CD8-positive, alpha-beta memory T cell (primary cell): Measurements from ENCODE around the gene MRM2. TPM values are rescaled to one million over a fixed set of nuclear protein-coding genes. Genes with fewer than 3 reads are reported as not detected.

Experiments
- CTCF ChIA-PET: fragments of 350-600 bp; sonication (Branson Sonifier 250); formaldehyde crosslinking; loops from one replicate; lab custom pipeline; 2021; ENCODE audit warnings: antibody characterized with exemption; lab: Charles Lee
- POLR2A ChIA-PET: fragments of 350-600 bp; sonication (Branson Sonifier 250); formaldehyde crosslinking; loops from one replicate; lab custom pipeline; 2021; ENCODE audit warnings: antibody characterized with exemption; lab: Charles Lee
- DNase-seq, 5 donors: peaks; one replicate each; pipeline versions ENCODE4 v3.0.0 to v3.0.0-alpha.2; 2020 to 2022; ENCODE audit warnings: mixed read lengths in 1 of 5
- H3K27ac ChIP-seq: one replicate; pipeline ENCODE4 v1.7.0; 2013; ENCODE audit warnings: low read depth, mild to moderate bottlenecking, low read length, moderate library complexity
- H3K27me3 ChIP-seq: 2 replicates; pipeline ENCODE4 v1.7.0; 2013; ENCODE audit warnings: low read length, mild to moderate bottlenecking; ENCODE audit not compliant: insufficient read depth, poor library complexity, severe bottlenecking
- H3K36me3 ChIP-seq: 2 replicates; pipeline ENCODE4 v1.7.0; 2013; ENCODE audit warnings: mild to moderate bottlenecking, low read length, moderate library complexity; ENCODE audit not compliant: insufficient read depth
- H3K4me1 ChIP-seq: 2 replicates; pipeline ENCODE4 v1.7.0; 2013; ENCODE audit warnings: mild to moderate bottlenecking, low read length, moderate library complexity; ENCODE audit not compliant: insufficient read depth
- H3K4me3 ChIP-seq: 2 replicates; pipeline ENCODE4 v1.7.0; 2013; ENCODE audit warnings: mild to moderate bottlenecking, low read length
- H3K9me3 ChIP-seq: 2 replicates; pipeline ENCODE4 v1.7.0; 2013; ENCODE audit warnings: mild to moderate bottlenecking, low read length
- H3K27ac Mint-ChIP-seq, 8 donors: one replicate each; pipeline ENCODE4 v1.8.0; 2020 to 2021; ENCODE audit warnings: mixed read lengths in 8 of 8, mild to moderate bottlenecking in 6 of 8, inconsistent platforms in 3 of 8, moderate library complexity in 3 of 8
- H3K27me3 Mint-ChIP-seq, 2 donors: one replicate each; pipeline ENCODE4 v1.8.0; 2020 to 2021; ENCODE audit warnings: mixed read lengths in 2 of 2, mild to moderate bottlenecking in 1 of 2, moderate library complexity in 1 of 2
- H3K36me3 Mint-ChIP-seq, 3 donors: one replicate each; pipeline ENCODE4 v1.8.0; 2020 to 2021; ENCODE audit warnings: mixed read lengths in 3 of 3, inconsistent platforms in 1 of 3, mild to moderate bottlenecking in 1 of 3
- H3K4me1 Mint-ChIP-seq, 3 donors: one replicate each; pipeline ENCODE4 v1.8.0; 2020 to 2021; ENCODE audit warnings: mixed read lengths in 3 of 3, inconsistent platforms in 1 of 3, mild to moderate bottlenecking in 1 of 3
- H3K4me3 Mint-ChIP-seq, 7 donors: one replicate each; pipeline ENCODE4 v1.8.0; 2020 to 2021; ENCODE audit warnings: mixed read lengths in 7 of 7, mild to moderate bottlenecking in 6 of 7, moderate library complexity in 4 of 7, inconsistent platforms in 2 of 7
- H3K9me3 Mint-ChIP-seq, 5 donors: one replicate each; pipeline ENCODE4 v1.8.0; 2020 to 2022; ENCODE audit warnings: mixed read lengths in 5 of 5, mild to moderate bottlenecking in 3 of 5, moderate library complexity in 2 of 5, inconsistent platforms in 1 of 5
- polyA plus RNA-seq: library from polyadenylated mRNA; unstranded; fragments of 300-500 nt; fragmentation: Illumina TruSeq; gene quantifications from one replicate; pipeline ENCODE4 v1.2.3, GENCODE V29; 2021
- total RNA-seq, 2 experiments: library from RNA; stranded (reverse); gene quantifications; one replicate each; pipeline ENCODE4 v1.2.3, GENCODE V29; 2021

MRM2 gene
- total and polyA plus RNA-seq, 3 experiments from 2014 or later, result 35.6 to 54.2 (median 51.6) TPM

DNA sequence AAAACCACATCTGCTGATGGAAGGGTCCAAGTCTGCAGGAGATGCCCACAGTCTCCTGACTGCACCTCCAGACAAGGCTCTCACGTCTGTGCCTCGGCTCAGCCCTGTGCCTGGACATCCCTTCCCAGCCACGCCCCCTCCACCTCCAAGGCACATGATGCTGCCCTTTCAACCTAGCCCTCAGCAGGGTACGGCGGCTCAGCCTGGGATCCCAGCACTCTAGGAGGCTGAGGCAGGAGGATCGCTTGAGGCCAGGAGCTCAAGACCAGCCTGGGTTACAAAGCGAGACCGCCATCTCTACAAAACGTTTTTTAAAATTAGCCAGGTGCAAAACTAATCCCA is 23.6 kb downstream of the MRM2 start:
- Histone ChIP-seq H3K4me1 (no peaks in the 10 kb centered on the region), H3K9me3 (no peaks in the 10 kb centered on the region), H3K4me3 (no peak overlapping the region), H3K27me3 (no peaks in the 10 kb centered on the region), H3K27ac (no peak overlapping the region), H3K36me3 (peaks cover 3% of the 10 kb centered on the region)
- Mint-ChIP-seq H3K4me1 (peaks cover 4 to 8% (median 6%) of the 10 kb centered on the region in 3 donors), H3K27ac (peak overlapping the region in 1 of 8 donors; percentile 89), H3K36me3 (peaks cover 3 to 88% (median 13%) of the 10 kb centered on the region in 3 donors), H3K27me3 (no peaks in the 10 kb centered on the region), H3K4me3 (no peak overlapping the region), H3K9me3 (no peaks in the 10 kb centered on the region)
- ChIA-PET CTCF (no interaction called here), POLR2A (no interaction called here)
- no peak for DNase-seq

GRCh38 chr7:2217716-2218443 is 24.1 kb downstream of the MRM2 start:
- no peak overlapping the region for H3K4me3 ChIP-seq
- peaks cover 3% of the 10 kb centered on the region for H3K36me3 ChIP-seq
- peaks cover 4 to 8% (median 6%) of the 10 kb centered on the region in 3 donors for H3K4me1 Mint-ChIP-seq
- peak overlapping the region in 1 of 8 donors; percentile 89 for H3K27ac Mint-ChIP-seq
- no peaks in the 10 kb centered on the region for H3K27me3 Mint-ChIP-seq
- H3K36me3 Mint-ChIP-seq, result peaks cover 3 to 88% (median 13%) of the 10 kb centered on the region in 3 donors
- no peak overlapping the region for H3K4me3 Mint-ChIP-seq
- no peaks in the 10 kb centered on the region for H3K9me3 Mint-ChIP-seq
- no peaks in the 10 kb centered on the region for H3K9me3 ChIP-seq
- no peak for DNase-seq
- ChIA-PET CTCF (no interaction called here), POLR2A (no interaction called here)
- H3K27ac ChIP-seq, result no peak overlapping the region
- H3K27me3 ChIP-seq, result no peaks in the 10 kb centered on the region
- no peaks in the 10 kb centered on the region for H3K4me1 ChIP-seq

GRCh38 chr7:2217206-2217605 is 24.8 kb downstream of the MRM2 start:
- CTCF ChIA-PET, result no interaction called here
- DNase-seq, result no peak
- no peaks in the 10 kb centered on the region for H3K9me3 ChIP-seq
- H3K36me3 ChIP-seq, result peaks cover 3% of the 10 kb centered on the region
- no peak overlapping the region for H3K4me3 ChIP-seq
- POLR2A ChIA-PET, result no interaction called here
- H3K27me3 ChIP-seq, result no peaks in the 10 kb centered on the region
- Mint-ChIP-seq H3K36me3 (peaks cover 10 to 88% (median 16%) of the 10 kb centered on the region in 3 donors), H3K27ac (peak overlapping the region in 1 of 8 donors; percentile 90), H3K4me1 (peaks cover 4 to 8% (median 6%) of the 10 kb centered on the region in 3 donors), H3K9me3 (no peaks in the 10 kb centered on the region), H3K4me3 (no peak overlapping the region), H3K27me3 (no peaks in the 10 kb centered on the region)
- H3K27ac ChIP-seq, result no peak overlapping the region
- H3K4me1 ChIP-seq, result no peaks in the 10 kb centered on the region

DNA sequence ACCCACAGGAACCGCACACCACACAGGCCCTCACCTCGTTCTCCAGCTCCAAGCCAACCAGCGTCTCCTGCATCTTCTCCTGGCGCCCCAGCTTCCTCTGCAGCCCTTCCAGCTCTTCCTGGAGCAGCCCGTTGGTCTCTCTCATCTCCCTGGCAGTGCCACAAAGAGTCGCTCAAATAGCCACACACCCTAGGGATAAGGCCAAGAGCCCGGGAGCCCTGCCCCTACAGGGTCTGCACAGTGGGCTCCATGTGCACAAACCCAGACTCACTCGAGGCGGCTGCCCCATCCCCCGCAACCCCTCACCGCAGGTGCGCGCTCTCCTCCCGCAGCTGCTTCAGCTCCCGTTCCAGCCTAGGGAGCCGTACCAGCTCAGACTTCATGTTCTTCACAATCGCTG is 26.2 kb downstream of the MRM2 start:
- POLR2A ChIA-PET, result no interaction called here
- CTCF ChIA-PET, result no interaction called here
- H3K27ac Mint-ChIP-seq, result peak overlapping the region in 2 of 8 donors; percentile 29 to 80

GRCh38 chr7:2214636-2215035 is 27.4 kb downstream of the MRM2 start:
- Histone ChIP-seq H3K9me3 (no peaks in the 10 kb centered on the region), H3K27ac (no peak overlapping the region), H3K27me3 (no peaks in the 10 kb centered on the region), H3K36me3 (peaks cover 3% of the 10 kb centered on the region), H3K4me1 (no peaks in the 10 kb centered on the region), H3K4me3 (no peak overlapping the region)
- H3K27ac Mint-ChIP-seq, result peak overlapping the region in 3 of 8 donors; percentile 54 to 72 (median 72)
- no peak overlapping the region for H3K4me3 Mint-ChIP-seq
- peaks cover 4 to 6% (median 6%) of the 10 kb centered on the region in 3 donors for H3K4me1 Mint-ChIP-seq
- no peak for DNase-seq
- no peaks in the 10 kb centered on the region for H3K9me3 Mint-ChIP-seq
- ChIA-PET POLR2A (no interaction called here), CTCF (no interaction called here)
- H3K27me3 Mint-ChIP-seq, result no peaks in the 10 kb centered on the region
- peaks cover 10 to 88% (median 13%) of the 10 kb centered on the region in 3 donors for H3K36me3 Mint-ChIP-seq

More for the DNA sequence above, 26.2 kb downstream of the MRM2 start:
- H3K36me3 Mint-ChIP-seq, result peaks cover 10 to 92% (median 13%) of the 10 kb centered on the region in 3 donors
- Histone ChIP-seq H3K27me3 (no peaks in the 10 kb centered on the region), H3K4me1 (no peaks in the 10 kb centered on the region), H3K9me3 (no peaks in the 10 kb centered on the region), H3K27ac (no peak overlapping the region), H3K4me3 (no peak overlapping the region), H3K36me3 (peaks cover 3% of the 10 kb centered on the region)
- peak overlapping the region in 1 of 7 donors; percentile 19 for H3K4me3 Mint-ChIP-seq
- no peaks in the 10 kb centered on the region for H3K9me3 Mint-ChIP-seq
- DNase-seq, result no peak
- peaks cover 4 to 6% (median 6%) of the 10 kb centered on the region in 3 donors for H3K4me1 Mint-ChIP-seq
- H3K27me3 Mint-ChIP-seq, result no peaks in the 10 kb centered on the region

DNA sequence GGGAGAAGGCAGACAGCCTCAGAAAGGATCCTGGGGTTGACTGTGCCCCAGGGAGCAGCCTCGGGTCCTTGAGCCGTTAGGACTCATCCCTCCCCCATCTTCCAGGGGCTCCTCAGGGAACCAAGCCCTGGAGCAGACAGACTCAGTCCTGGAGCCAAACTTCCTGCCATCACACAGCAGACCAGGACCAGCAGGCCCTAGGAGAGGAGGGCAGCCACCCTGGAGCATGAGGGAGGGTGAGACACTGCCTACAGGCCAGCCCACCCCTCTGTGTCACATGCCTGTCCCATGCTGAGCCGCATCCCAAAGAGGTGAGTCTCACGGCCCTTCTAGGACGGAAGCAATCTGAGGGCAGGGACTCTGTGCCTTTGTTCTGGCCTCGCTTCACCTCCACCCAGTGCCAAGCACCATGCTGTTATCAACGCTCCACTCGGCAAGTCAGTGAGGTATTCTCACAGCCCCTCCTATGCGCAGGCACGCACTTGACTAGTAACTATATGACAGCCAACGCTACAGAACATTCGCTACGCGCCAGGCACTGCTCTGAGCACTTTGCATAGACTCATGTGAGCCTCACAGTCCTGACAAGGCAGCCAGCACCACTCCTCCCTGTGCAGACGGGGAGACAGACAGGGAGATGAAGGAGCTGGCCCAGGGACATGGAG is 28.3 kb downstream of the MRM2 start:
- Histone ChIP-seq H3K4me1 (no peaks in the 10 kb centered on the region), H3K36me3 (peaks cover 3% of the 10 kb centered on the region), H3K4me3 (no peak overlapping the region), H3K27me3 (no peaks in the 10 kb centered on the region), H3K9me3 (no peaks in the 10 kb centered on the region), H3K27ac (no peak overlapping the region)
- no peak for DNase-seq
- H3K4me3 Mint-ChIP-seq, result peak overlapping the region in 2 of 7 donors; percentile 28 to 44
- ChIA-PET POLR2A (no interaction called here), CTCF (no interaction called here)
- peak overlapping the region in 4 of 8 donors; percentile 0 to 87 (median 62) for H3K27ac Mint-ChIP-seq
- peaks cover 14 to 86% (median 16%) of the 10 kb centered on the region in 3 donors for H3K36me3 Mint-ChIP-seq
- no peaks in the 10 kb centered on the region for H3K27me3 Mint-ChIP-seq
- H3K9me3 Mint-ChIP-seq, result no peaks in the 10 kb centered on the region
- H3K4me1 Mint-ChIP-seq, result peaks cover 4 to 6% (median 6%) of the 10 kb centered on the region in 3 donors

DNA sequence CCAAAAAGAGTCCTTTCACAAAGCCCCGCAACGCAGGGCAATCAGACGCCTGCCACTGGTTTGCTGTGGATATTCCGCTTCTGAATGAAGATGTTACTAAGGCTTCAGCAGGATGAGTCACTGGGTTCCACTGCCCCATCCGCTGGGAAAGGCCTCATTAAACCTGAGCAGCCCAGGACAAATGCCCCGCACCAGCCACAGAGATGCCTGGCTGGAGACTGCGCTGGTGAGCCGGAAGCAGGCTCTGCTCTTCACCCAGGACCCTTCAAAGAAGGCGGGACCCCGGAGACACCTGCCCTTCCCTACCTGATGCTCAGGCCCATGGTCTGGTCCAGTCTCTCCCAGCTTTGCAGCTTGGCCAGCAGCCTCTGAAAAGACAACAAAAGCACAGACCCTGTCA is 29.1 kb downstream of the MRM2 start:
- CTCF ChIA-PET, result no interaction called here
- Mint-ChIP-seq H3K27me3 (no peaks in the 10 kb centered on the region), H3K4me1 (peaks cover 4 to 6% (median 6%) of the 10 kb centered on the region in 3 donors), H3K9me3 (no peaks in the 10 kb centered on the region), H3K36me3 (peaks cover 15 to 86% (median 19%) of the 10 kb centered on the region in 3 donors), H3K4me3 (no peak overlapping the region), H3K27ac (no peak overlapping the region)
- POLR2A ChIA-PET, result no interaction called here
- Histone ChIP-seq H3K9me3 (no peaks in the 10 kb centered on the region), H3K36me3 (peaks cover 3% of the 10 kb centered on the region), H3K27ac (no peak overlapping the region), H3K4me3 (no peak overlapping the region), H3K4me1 (no peaks in the 10 kb centered on the region), H3K27me3 (no peaks in the 10 kb centered on the region)
- DNase-seq, result peak in 1 of 5 donors; percentile 27

DNA sequence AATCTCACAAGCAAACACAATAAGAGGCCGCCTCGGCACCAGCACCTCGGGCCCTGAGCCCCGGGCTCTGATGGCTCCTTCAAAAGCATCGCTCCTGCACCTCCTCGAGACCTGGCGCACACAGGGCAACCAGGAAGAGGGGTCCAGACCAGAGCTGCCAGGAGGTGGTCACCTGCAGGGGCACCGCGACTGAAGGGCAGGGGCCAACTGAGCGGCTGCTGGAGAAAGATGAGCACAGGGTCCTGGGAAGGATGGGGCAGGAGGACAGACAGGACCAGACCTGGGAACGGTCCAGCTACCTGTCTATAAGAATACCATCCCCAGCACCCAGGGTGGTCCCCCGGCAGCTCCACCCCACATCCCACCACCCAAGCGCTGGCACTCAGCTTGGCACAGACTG is 30.1 kb downstream of the MRM2 start:
- H3K4me3 Mint-ChIP-seq, result no peak overlapping the region
- CTCF ChIA-PET, result no interaction called here
- no peak overlapping the region for H3K27ac ChIP-seq
- H3K36me3 Mint-ChIP-seq, result peaks cover 15 to 85% (median 24%) of the 10 kb centered on the region in 3 donors
- H3K4me1 ChIP-seq, result no peaks in the 10 kb centered on the region
- no peak overlapping the region for H3K4me3 ChIP-seq
- no peak overlapping the region for H3K27ac Mint-ChIP-seq
- H3K27me3 Mint-ChIP-seq, result no peaks in the 10 kb centered on the region
- peaks cover 4 to 6% (median 6%) of the 10 kb centered on the region in 3 donors for H3K4me1 Mint-ChIP-seq
- DNase-seq, result peak in 1 of 5 donors; percentile 8
- no peaks in the 10 kb centered on the region for H3K9me3 Mint-ChIP-seq
- H3K36me3 ChIP-seq, result no peaks in the 10 kb centered on the region
- POLR2A ChIA-PET, result no interaction called here
- H3K27me3 ChIP-seq, result no peaks in the 10 kb centered on the region
- no peaks in the 10 kb centered on the region for H3K9me3 ChIP-seq
